Esophagus squamous epithelium (tissue), 4 donors: Measurements from ENCODE around the gene KDSR.

ENCODE experiments used
- POLR2A ChIP-seq, 4 donors: fragments of 450-650 bp; IDR thresholded peaks; one replicate each; pipeline ENCODE4 v1.6.1; 2017; ENCODE audit warnings: antibody characterized with exemption in 4 of 4, mild to moderate bottlenecking in 4 of 4, moderate library complexity in 3 of 4
- TF ChIP-seq, protein P1 (sequence below), 6 experiments: fragments of 450-650 bp in 4 of 6; fragments of 200-600 bp in 2 of 6; sonication (generic) in 2 of 6; IDR thresholded peaks; one replicate each; pipeline ENCODE4 v1.5.1; 2016 to 2019; ENCODE audit warnings: antibody characterized with exemption in 6 of 6, mild to moderate bottlenecking in 4 of 6, moderate library complexity in 4 of 6

DNA sequence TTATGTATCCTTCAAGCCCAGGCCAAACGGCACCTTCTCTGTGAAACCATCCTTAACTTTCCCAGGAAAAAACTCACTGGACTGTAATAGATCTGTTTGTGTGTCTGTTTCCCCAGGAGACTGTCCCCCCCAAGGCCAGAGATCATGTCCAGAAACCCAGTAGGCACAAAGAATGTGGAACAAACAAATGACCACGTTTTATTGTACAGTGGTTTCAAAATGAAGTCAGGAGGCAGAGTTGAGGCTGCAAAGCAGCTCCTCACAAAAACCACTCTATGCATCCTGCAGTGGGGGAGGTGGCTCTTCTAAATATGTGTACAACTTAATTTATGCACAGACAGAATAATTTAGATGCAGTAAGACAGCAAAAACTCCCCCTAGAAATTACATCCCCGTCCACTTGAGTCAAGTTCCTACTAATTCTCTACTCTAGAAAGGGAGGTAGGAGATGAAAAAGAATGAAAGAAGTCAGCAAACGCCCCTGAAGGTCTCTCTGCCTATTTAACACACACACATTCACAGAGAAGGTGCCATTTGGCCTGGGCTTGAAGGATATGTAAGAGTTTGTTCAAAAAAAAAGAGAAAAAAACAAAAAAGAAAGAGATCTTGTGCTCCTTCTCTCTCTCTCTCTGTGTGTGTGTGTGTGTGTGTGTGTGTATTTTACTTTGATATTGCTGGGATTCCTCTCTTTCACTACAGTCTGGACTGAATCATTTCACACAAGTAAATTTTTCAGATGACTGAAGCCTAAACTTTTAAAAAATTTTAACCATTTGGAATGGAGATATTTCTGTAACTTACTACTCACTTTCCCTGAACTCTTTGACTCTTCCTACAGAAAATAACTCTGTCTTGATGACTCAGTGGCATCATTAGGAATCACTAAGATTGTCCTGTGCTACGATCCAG, 66.9 kb downstream of the KDSR start:
- TF ChIP-seq, protein P1, sequence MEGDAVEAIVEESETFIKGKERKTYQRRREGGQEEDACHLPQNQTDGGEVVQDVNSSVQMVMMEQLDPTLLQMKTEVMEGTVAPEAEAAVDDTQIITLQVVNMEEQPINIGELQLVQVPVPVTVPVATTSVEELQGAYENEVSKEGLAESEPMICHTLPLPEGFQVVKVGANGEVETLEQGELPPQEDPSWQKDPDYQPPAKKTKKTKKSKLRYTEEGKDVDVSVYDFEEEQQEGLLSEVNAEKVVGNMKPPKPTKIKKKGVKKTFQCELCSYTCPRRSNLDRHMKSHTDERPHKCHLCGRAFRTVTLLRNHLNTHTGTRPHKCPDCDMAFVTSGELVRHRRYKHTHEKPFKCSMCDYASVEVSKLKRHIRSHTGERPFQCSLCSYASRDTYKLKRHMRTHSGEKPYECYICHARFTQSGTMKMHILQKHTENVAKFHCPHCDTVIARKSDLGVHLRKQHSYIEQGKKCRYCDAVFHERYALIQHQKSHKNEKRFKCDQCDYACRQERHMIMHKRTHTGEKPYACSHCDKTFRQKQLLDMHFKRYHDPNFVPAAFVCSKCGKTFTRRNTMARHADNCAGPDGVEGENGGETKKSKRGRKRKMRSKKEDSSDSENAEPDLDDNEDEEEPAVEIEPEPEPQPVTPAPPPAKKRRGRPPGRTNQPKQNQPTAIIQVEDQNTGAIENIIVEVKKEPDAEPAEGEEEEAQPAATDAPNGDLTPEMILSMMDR (IDR thresholded peaks at IDR 0.05), result no peak
- no peak for TF ChIP-seq POLR2A (IDR thresholded peaks at IDR 0.05)
